ENCODE data around the gene PRMT7.

Gene PRMT7

GRCh38 chr16:68328860-68329390 lies 18.1 kb downstream of the PRMT7 start:
- in situ Hi-C loops (cut with HindIII; ENCODE audit: low pct_unique_long_range_greater_than_20kb, low sequenced_read_pairs), result no loop called here
- no peak for TF ChIP-seq JUND (IDR thresholded peaks at IDR 0.05; ENCODE audit: low read depth)
- DNase-seq (ENCODE audit: low read depth in 1 of 2, low spot score in 1 of 2), result no peak

GRCh38 chr16:68331879-68332410 lies 21.1 kb downstream of the PRMT7 start:
- DNase-seq (ENCODE audit: low read depth in 1 of 2, low spot score in 1 of 2), result no peak
- TF ChIP-seq JUND (IDR thresholded peaks at IDR 0.05; ENCODE audit: low read depth), result no peak
- in situ Hi-C loops (cut with HindIII; ENCODE audit: low pct_unique_long_range_greater_than_20kb, low sequenced_read_pairs), result no loop called here

- in situ Hi-C loops (cut with HindIII; ENCODE audit: low pct_unique_long_range_greater_than_20kb, low sequenced_read_pairs), result no loop called here
Measured at GRCh38 chr16:68332411-68333121, 21.7 kb downstream of the PRMT7 start.

DNA sequence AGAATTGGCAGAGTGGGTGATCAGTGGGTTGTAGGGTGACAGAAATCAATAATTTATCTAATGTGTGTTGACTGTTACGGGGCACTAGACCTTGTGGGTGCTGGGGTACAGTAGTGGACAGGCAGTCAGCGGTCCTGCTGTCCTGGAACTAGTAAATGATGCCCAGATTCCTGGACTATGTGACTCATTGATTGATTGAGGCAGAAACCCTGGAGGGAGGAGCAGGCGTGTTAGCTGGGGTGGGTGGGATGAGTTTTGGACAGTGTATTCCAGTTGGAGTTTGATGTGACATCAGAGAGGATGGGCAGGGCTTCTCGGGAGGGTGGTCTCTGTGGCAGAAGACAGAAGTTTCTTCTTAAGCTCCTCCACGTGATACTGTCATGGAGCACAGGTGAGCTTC lies 24.4 kb downstream of the PRMT7 start:
- in situ Hi-C loops (cut with HindIII; ENCODE audit: low pct_unique_long_range_greater_than_20kb, low sequenced_read_pairs), result no loop called here
- no peak for TF ChIP-seq JUND (IDR thresholded peaks at IDR 0.05; ENCODE audit: low read depth)
- DNase-seq (ENCODE audit: low read depth in 1 of 2, low spot score in 1 of 2), result no peak

More at GRCh38 chr16:68332411-68333121, 21.7 kb downstream of the PRMT7 start:
- peak in 1 of 2 experiments; percentile 86 for DNase-seq (ENCODE audit: low read depth in 1 of 2, low spot score in 1 of 2)
- no peak for TF ChIP-seq JUND (IDR thresholded peaks at IDR 0.05; ENCODE audit: low read depth)

DNA sequence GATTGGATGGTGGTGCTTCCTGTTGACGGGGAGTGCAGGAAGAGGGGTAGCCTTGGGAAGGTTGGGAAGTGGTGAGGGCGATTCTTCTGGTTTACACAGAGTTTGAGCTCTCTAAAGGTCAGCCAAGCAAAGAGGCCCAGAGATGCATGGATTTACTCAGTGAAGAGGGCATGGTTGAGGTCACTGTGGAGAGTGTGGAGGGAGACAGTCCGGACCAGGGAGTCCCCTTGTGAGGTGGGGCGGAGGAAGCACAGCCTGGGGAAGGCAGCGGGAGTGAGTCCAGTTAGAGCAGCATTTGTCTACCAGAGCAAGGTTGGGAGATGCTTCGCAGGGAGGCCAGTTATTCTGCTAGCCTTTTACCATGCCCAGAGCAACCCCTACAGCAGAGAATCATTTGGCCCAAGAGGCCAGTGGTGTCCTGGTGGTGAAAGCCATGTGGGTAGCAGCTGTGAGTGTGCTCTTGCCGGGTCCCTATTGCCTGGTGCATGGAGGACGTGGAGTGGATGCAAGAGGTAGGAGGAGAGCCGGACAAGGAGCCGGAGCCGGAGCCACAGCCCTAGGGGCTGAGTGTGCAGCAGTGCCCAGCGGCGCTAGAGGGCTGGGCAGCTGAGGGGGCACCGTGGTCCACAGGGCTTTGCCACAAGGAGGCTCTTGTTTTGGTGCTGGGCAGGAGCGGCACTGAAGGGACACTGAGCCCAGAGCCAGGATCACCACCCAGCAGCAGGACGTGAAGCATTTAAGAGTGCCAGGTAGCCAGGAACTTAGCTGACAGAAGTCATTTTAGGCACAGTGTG lies 27.7 kb downstream of the PRMT7 start:
- no peak for DNase-seq (ENCODE audit: low read depth in 1 of 2, low spot score in 1 of 2)
- in situ Hi-C loops (cut with HindIII; ENCODE audit: low pct_unique_long_range_greater_than_20kb, low sequenced_read_pairs), result no loop called here
- no peak for TF ChIP-seq JUND (IDR thresholded peaks at IDR 0.05; ENCODE audit: low read depth)

GRCh38 chr16:68339214-68339613 lies 28.4 kb downstream of the PRMT7 start:
- no peak for TF ChIP-seq JUND (IDR thresholded peaks at IDR 0.05; ENCODE audit: low read depth)
- DNase-seq (ENCODE audit: low read depth in 1 of 2, low spot score in 1 of 2), result no peak
- in situ Hi-C loops (cut with HindIII; ENCODE audit: low pct_unique_long_range_greater_than_20kb, low sequenced_read_pairs), result no loop called here

- no peak for TF ChIP-seq JUND (IDR thresholded peaks at IDR 0.05; ENCODE audit: low read depth)
- in situ Hi-C loops (cut with HindIII; ENCODE audit: low pct_unique_long_range_greater_than_20kb, low sequenced_read_pairs), result no loop called here
- no peak for DNase-seq (ENCODE audit: low read depth in 1 of 2, low spot score in 1 of 2)
Measured at GRCh38 chr16:68342620-68343019, 31.8 kb downstream of the PRMT7 start.

- no peak for TF ChIP-seq JUND (IDR thresholded peaks at IDR 0.05; ENCODE audit: low read depth)
- in situ Hi-C loops (cut with HindIII; ENCODE audit: low pct_unique_long_range_greater_than_20kb, low sequenced_read_pairs), result no loop called here
- DNase-seq (ENCODE audit: low read depth in 1 of 2, low spot score in 1 of 2), result no peak
Measured at GRCh38 chr16:68343137-68343536, 32.3 kb downstream of the PRMT7 start.

DNA sequence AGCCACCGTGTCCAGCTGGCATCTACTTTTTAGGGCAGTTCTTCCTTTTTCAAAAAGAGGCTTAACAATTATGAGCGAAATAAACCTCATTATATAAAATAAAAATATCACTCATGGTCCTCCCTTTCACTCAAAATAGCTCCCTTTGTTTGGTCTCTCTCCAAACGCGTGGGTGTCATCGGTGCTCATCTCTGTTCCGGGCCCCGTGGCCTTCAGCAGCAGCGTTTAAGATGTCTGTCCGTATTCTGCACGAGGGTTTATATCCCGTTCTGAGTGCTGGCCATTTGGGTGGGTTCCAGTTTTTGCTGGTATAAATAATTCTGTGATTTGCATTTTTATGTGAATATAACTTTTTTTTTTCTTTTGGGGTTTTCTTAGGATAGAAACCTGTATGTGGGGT lies 33.4 kb downstream of the PRMT7 start:
- TF ChIP-seq JUND (IDR thresholded peaks at IDR 0.05; ENCODE audit: low read depth), result no peak
- in situ Hi-C loops (cut with HindIII; ENCODE audit: low pct_unique_long_range_greater_than_20kb, low sequenced_read_pairs), result no loop called here
- no peak for DNase-seq (ENCODE audit: low read depth in 1 of 2, low spot score in 1 of 2)

- in situ Hi-C loops (cut with HindIII; ENCODE audit: low pct_unique_long_range_greater_than_20kb, low sequenced_read_pairs), result no loop called here
- no peak for DNase-seq (ENCODE audit: low read depth in 1 of 2, low spot score in 1 of 2)
- TF ChIP-seq JUND (IDR thresholded peaks at IDR 0.05; ENCODE audit: low read depth), result no peak
Measured at GRCh38 chr16:68345351-68345810, 34.6 kb downstream of the PRMT7 start.

GRCh38 chr16:68345958-68346635 lies 35.3 kb downstream of the PRMT7 start:
- DNase-seq (ENCODE audit: low read depth in 1 of 2, low spot score in 1 of 2), result no peak
- in situ Hi-C loops (cut with HindIII; ENCODE audit: low pct_unique_long_range_greater_than_20kb, low sequenced_read_pairs), result no loop called here
- no peak for TF ChIP-seq JUND (IDR thresholded peaks at IDR 0.05; ENCODE audit: low read depth)

GRCh38 chr16:68346892-68347480 lies 36.2 kb downstream of the PRMT7 start:
- in situ Hi-C loops (cut with HindIII; ENCODE audit: low pct_unique_long_range_greater_than_20kb, low sequenced_read_pairs), result no loop called here
- no peak for TF ChIP-seq JUND (IDR thresholded peaks at IDR 0.05; ENCODE audit: low read depth)
- no peak for DNase-seq (ENCODE audit: low read depth in 1 of 2, low spot score in 1 of 2)

Measured in T47D (cell line).